Endodermal cell (in vitro differentiated cells): ENCODE data around the gene SYCN. TPM values are rescaled to one million over a fixed set of nuclear protein-coding genes. Genes with fewer than 3 reads are reported as not detected.

Experiments used
- DNase-seq: peaks from one replicate; pipeline ENCODE4 v3.0.0-alpha.2; 2017
- H3K27ac ChIP-seq: 2 replicates; pipeline ENCODE4 v1.5.1; 2013; ENCODE audit warnings: mild to moderate bottlenecking, low read depth, low read length, moderate library complexity
- H3K27me3 ChIP-seq: 2 replicates; pipeline ENCODE4 v1.6.1; 2013; ENCODE audit warnings: mild to moderate bottlenecking, low read length, moderate library complexity; ENCODE audit not compliant: insufficient read depth, control insufficient read depth, poor library complexity, severe bottlenecking
- H3K36me3 ChIP-seq: 2 replicates; pipeline ENCODE4 v1.7.0; 2013; ENCODE audit warnings: mild to moderate bottlenecking, low read length, moderate library complexity; ENCODE audit not compliant: control insufficient read depth, insufficient read depth
- H3K4me1 ChIP-seq: one replicate; pipeline ENCODE4 v1.7.0; 2013; ENCODE audit warnings: low read length; ENCODE audit not compliant: control insufficient read depth, insufficient read depth
- H3K4me3 ChIP-seq: 2 replicates; pipeline ENCODE4 v1.5.1; 2013; ENCODE audit warnings: mild to moderate bottlenecking, low read length, moderate library complexity
- H3K9ac ChIP-seq: 2 replicates; pipeline ENCODE4 v1.6.1; 2013; ENCODE audit warnings: mild to moderate bottlenecking, low read length, moderate library complexity; ENCODE audit not compliant: poor library complexity, severe bottlenecking; ENCODE audit errors: extremely low read depth
- H3K9me3 ChIP-seq: 2 replicates; pipeline ENCODE4 v1.6.1; 2013; ENCODE audit warnings: mild to moderate bottlenecking, low read length, moderate library complexity; ENCODE audit not compliant: control insufficient read depth
- H3K27ac Mint-ChIP-seq: 2 replicates; pipeline ENCODE4 v1.8.0; 2020; ENCODE audit warnings: mixed read lengths
- H3K27me3 Mint-ChIP-seq: 2 replicates; pipeline ENCODE4 v1.8.0; 2021; ENCODE audit warnings: mild to moderate bottlenecking, mixed read lengths; ENCODE audit not compliant: insufficient read depth
- H3K36me3 Mint-ChIP-seq: 2 replicates; pipeline ENCODE4 v1.8.0; 2020; ENCODE audit warnings: low read depth, mixed read lengths
- H3K4me1 Mint-ChIP-seq: 2 replicates; pipeline ENCODE4 v1.8.0; 2020; ENCODE audit warnings: mixed read lengths
- H3K4me3 Mint-ChIP-seq: 2 replicates; pipeline ENCODE4 v1.8.0; 2020; ENCODE audit warnings: mild to moderate bottlenecking, moderate library complexity, mixed read lengths
- H3K9me3 Mint-ChIP-seq: 2 replicates; pipeline ENCODE4 v1.8.0; 2020; ENCODE audit warnings: mild to moderate bottlenecking, mixed read lengths
- WGBS, 2 experiments: methylation state at CpG; one replicate each; pipeline versions ENCODE4 v1.1.5 to v1.1.7; 2013; ENCODE audit warnings: missing lambda C conversion rate in 2 of 2, mixed read lengths in 1 of 2; ENCODE audit not compliant: insufficient coverage in 1 of 2, insufficient read length in 1 of 2; 5-methylcytosine and 5-hydroxymethylcytosine counted together
- total RNA-seq, 2 donors: library from RNA; stranded (reverse); fragmentation: NEBNext Ultra II Directional in 1 of 2; extraction: Animal tissue kit (Norgen Biotek cat#: 25700) in 1 of 2; gene quantifications; 2 replicates in 1 of 2; 3 replicates in 1 of 2; pipeline ENCODE4 v1.2.1, GENCODE V29; 2021
- TF ChIP-seq, protein P1 (sequence below): fragments of 200-600 bp; sonication (generic); conservative IDR thresholded peaks from 2 replicates; pipeline ENCODE4 v1.5.0; 2021; ENCODE audit warnings: antibody characterized with exemption, mild to moderate bottlenecking

Gene SYCN
- total RNA-seq, 2 donors from 2014 or later = not detected

DNA sequence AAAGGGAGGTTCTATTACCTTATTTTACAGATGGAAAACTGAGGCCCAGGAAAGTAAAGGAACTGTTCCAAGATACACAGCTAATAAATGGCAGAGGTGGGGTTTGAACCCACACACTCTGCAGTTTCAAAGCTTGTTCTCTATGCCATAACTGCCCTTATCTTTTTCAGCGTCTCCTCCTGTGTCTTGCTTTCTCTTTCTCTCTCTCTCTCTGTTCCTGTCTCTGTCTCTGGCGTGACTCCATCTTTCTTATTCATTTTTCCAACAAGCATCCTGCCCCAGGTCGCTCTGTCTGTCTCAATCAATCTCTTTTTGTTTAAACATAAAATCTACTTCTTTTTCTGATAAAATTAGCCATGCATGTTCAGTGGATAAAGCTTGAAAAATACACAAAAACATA lies 47.8 kb upstream of the SYCN start:
- Mint-ChIP-seq H3K4me1 (no peaks in the 10 kb centered on the region), H3K27ac (no peak overlapping the region), H3K4me3 (no peak overlapping the region), H3K36me3 (no peaks in the 10 kb centered on the region), H3K9me3 (no peaks in the 10 kb centered on the region), H3K27me3 (peaks cover 80% of the 10 kb centered on the region)
- Histone ChIP-seq H3K27me3 (peaks cover 43% of the 10 kb centered on the region), H3K9me3 (no peaks in the 10 kb centered on the region), H3K4me1 (no peaks in the 10 kb centered on the region), H3K4me3 (no peak overlapping the region), H3K36me3 (no peaks in the 10 kb centered on the region), H3K27ac (no peak overlapping the region), H3K9ac (no peak overlapping the region)
- TF ChIP-seq, protein P1, sequence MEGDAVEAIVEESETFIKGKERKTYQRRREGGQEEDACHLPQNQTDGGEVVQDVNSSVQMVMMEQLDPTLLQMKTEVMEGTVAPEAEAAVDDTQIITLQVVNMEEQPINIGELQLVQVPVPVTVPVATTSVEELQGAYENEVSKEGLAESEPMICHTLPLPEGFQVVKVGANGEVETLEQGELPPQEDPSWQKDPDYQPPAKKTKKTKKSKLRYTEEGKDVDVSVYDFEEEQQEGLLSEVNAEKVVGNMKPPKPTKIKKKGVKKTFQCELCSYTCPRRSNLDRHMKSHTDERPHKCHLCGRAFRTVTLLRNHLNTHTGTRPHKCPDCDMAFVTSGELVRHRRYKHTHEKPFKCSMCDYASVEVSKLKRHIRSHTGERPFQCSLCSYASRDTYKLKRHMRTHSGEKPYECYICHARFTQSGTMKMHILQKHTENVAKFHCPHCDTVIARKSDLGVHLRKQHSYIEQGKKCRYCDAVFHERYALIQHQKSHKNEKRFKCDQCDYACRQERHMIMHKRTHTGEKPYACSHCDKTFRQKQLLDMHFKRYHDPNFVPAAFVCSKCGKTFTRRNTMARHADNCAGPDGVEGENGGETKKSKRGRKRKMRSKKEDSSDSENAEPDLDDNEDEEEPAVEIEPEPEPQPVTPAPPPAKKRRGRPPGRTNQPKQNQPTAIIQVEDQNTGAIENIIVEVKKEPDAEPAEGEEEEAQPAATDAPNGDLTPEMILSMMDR = no peak
- 79 to 86% methylated on average over 3 of the region's 3 CpGs for WGBS, 2 experiments
- DNase-seq = no peak

DNA sequence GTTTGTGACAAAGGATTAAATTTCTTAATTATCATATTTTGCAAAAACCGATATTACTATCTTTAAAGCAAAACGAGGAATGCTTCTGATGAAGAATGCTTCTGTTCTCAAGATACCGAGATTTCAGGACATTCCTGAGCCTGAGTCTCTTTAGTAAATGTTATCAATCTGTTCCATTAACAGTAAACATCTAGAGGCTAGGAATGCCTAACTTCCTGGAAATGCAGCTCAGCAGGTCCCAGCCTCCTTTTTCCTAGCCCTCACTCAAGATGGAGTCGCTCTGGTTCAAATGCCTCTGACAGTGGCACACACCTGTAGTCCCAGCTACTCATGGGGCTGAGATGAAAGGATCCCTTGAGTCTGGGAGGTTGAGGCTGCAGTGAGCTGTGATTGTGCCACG lies 47.0 kb upstream of the SYCN start:
- no peaks in the 10 kb centered on the region for H3K4me1 ChIP-seq
- H3K36me3 ChIP-seq = no peaks in the 10 kb centered on the region
- H3K27me3 Mint-ChIP-seq = peaks cover 76% of the 10 kb centered on the region
- no peaks in the 10 kb centered on the region for H3K9me3 ChIP-seq
- TF ChIP-seq, protein P1 = no peak
- H3K4me1 Mint-ChIP-seq = no peaks in the 10 kb centered on the region
- no peak overlapping the region for H3K9ac ChIP-seq
- 91% methylated on average over 3 to 5 of the region's 5 CpGs for WGBS, 2 experiments
- H3K9me3 Mint-ChIP-seq = no peaks in the 10 kb centered on the region
- H3K4me3 ChIP-seq = no peak overlapping the region
- H3K27me3 ChIP-seq = peaks cover 47% of the 10 kb centered on the region
- no peak for DNase-seq
- H3K27ac ChIP-seq = no peak overlapping the region
- no peak overlapping the region for H3K4me3 Mint-ChIP-seq
- no peaks in the 10 kb centered on the region for H3K36me3 Mint-ChIP-seq
- no peak overlapping the region for H3K27ac Mint-ChIP-seq

DNA sequence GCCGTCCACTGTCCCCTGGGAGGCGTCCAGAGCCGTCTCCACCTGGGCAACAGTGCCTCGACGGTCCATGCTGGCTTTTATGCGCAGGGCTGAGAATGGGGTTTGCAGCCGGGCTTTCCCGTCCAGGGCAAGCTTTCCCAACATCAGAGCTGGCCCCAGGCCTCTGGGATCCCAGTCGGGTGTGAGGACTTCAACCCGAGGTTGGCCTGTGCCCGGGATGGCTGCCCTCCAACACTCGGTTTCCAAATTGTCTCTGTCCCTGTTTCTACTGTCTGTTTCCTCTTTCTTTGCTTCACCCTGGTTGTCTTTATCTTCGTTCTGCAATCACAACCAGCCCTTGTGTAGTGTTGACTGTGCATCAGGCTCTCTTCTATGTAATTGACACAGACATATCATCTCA lies 44.7 kb upstream of the SYCN start, which contains the start of gene IFNL4:
Gene IFNL4 (minus strand): TSS at position 51 of the 400 bp plus-strand sequence.
- Mint-ChIP-seq H3K4me1 (no peaks in the 10 kb centered on the region), H3K36me3 (no peaks in the 10 kb centered on the region), H3K27ac (no peak within 1 kb of the TSS), H3K4me3 (no peak within 1 kb of the TSS), H3K27me3 (peaks cover 78% of the 10 kb centered on the region), H3K9me3 (no peaks in the 10 kb centered on the region)
- H3K9ac ChIP-seq = no peak within 1 kb of the TSS
- peaks cover 52% of the 10 kb centered on the region for H3K27me3 ChIP-seq
- H3K27ac ChIP-seq = no peak within 1 kb of the TSS
- TF ChIP-seq, protein P1 = no peak
- H3K9me3 ChIP-seq = no peaks in the 10 kb centered on the region
- DNase-seq = no peak
- H3K36me3 ChIP-seq = no peaks in the 10 kb centered on the region
- H3K4me3 ChIP-seq = no peak within 1 kb of the TSS
- no peaks in the 10 kb centered on the region for H3K4me1 ChIP-seq
- 59 to 80% methylated on average over 9 to 13 of the region's 13 CpGs for WGBS, 2 experiments
